IMR-90 (cell line): ENCODE data around the gene IL4R. TPM values are rescaled to one million over a fixed set of nuclear protein-coding genes. Genes with fewer than 3 reads are reported as not detected.

Experiments
- ATAC-seq: fragments of 200-7000 bp; cut with Tn5 transposase; 2 replicates; pipeline ENCODE4 v1.9.1; 2020; ENCODE audit warnings: low read depth, mild to moderate bottlenecking, moderate library complexity
- BruUV-seq: library from RNA; stranded (reverse); fragments of 400-500 nt; replicated peaks from 2 replicates; lab custom pipeline; 2021; lab: Mats Ljungman, UMichigan
- CTCF ChIA-PET: fragments of 300-600 bp; formaldehyde crosslinking; extraction: SDS; loops from one replicate; lab custom pipeline; 2021; ENCODE audit warnings: antibody characterized with exemption; lab: Yijun Ruan, JAX
- POLR2A ChIA-PET: fragments of 300-600 bp; sonication (Branson Sonifier 250); formaldehyde crosslinking; loops from one replicate; lab custom pipeline; 2022; ENCODE audit warnings: antibody characterized with exemption; ENCODE audit not compliant: unreplicated experiment; lab: Charles Lee
- DNase-seq: peaks from one replicate; pipeline ENCODE4 v3.0.0; 2013
- H2AFZ ChIP-seq: replicated peaks from 2 replicates; pipeline ENCODE3; 2013; ENCODE audit warnings: low read length, mild to moderate bottlenecking; ENCODE audit not compliant: poor library complexity
- H2AK5ac ChIP-seq: 2 replicates; pipeline ENCODE4 v1.6.1; 2013; ENCODE audit warnings: low read depth, low read length, inconsistent platforms
- H2AK9ac ChIP-seq: replicated peaks from 2 replicates; pipeline ENCODE3; 2013; ENCODE audit warnings: mild to moderate bottlenecking, low read depth, low read length, moderate library complexity; ENCODE audit not compliant: poor library complexity
- H2BK120ac ChIP-seq: 2 replicates; pipeline ENCODE4 v1.6.1; 2013; ENCODE audit warnings: low read depth, low read length, inconsistent platforms
- H2BK15ac ChIP-seq: 3 replicates; pipeline ENCODE4 v1.6.1; 2013; ENCODE audit warnings: low read depth, low read length, inconsistent platforms
- H2BK20ac ChIP-seq: 2 replicates; pipeline ENCODE4 v1.6.1; 2013; ENCODE audit warnings: low read depth, mild to moderate bottlenecking, inconsistent platforms, low read length, moderate library complexity
- H2BK5ac ChIP-seq: 2 replicates; pipeline ENCODE4 v1.6.1; 2013; ENCODE audit warnings: mild to moderate bottlenecking, low read depth, low read length, inconsistent platforms; ENCODE audit not compliant: poor library complexity, severe bottlenecking
- H3K14ac ChIP-seq: replicated peaks from 2 replicates; pipeline ENCODE4 v1.6.1; 2013; ENCODE audit warnings: low read depth, low read length, inconsistent platforms
- H3K18ac ChIP-seq: 2 replicates; pipeline ENCODE4 v1.6.1; 2013; ENCODE audit warnings: low read depth, low read length, control low read depth
- H3K23ac ChIP-seq: 2 replicates; pipeline ENCODE4 v1.6.1; 2013; ENCODE audit warnings: low read depth, low read length, inconsistent platforms
- H3K27ac ChIP-seq: 2 replicates; pipeline ENCODE4 v1.5.1; 2013; ENCODE audit warnings: mild to moderate bottlenecking, control low read depth, low read length; ENCODE audit not compliant: insufficient read depth
- H3K27me3 ChIP-seq: 2 replicates; pipeline ENCODE4 v1.6.1; 2013; ENCODE audit warnings: low read length; ENCODE audit not compliant: control insufficient read depth, insufficient read depth
- H3K36me3 ChIP-seq: 2 replicates; pipeline ENCODE4 v1.6.1; 2013; ENCODE audit warnings: low read length, mixed read lengths; ENCODE audit not compliant: control insufficient read depth, insufficient read depth
- H3K4ac ChIP-seq: 2 replicates; pipeline ENCODE4 v1.6.1; 2013; ENCODE audit warnings: low read depth, low read length, inconsistent platforms
- H3K4me1 ChIP-seq: 2 replicates; pipeline ENCODE4 v1.6.1; 2013; ENCODE audit warnings: low read length, mixed read lengths; ENCODE audit not compliant: control insufficient read depth, insufficient read depth
- H3K4me2 ChIP-seq: 2 replicates; pipeline ENCODE4 v1.6.1; 2013; ENCODE audit warnings: low read depth, mild to moderate bottlenecking, control low read depth, low read length, moderate library complexity
- H3K4me3 ChIP-seq: 2 replicates; pipeline ENCODE4 v1.5.1; 2013; ENCODE audit warnings: low read depth, mild to moderate bottlenecking, control low read depth, low read length, moderate library complexity; ENCODE audit not compliant: insufficient read depth
- H3K56ac ChIP-seq: 2 replicates; pipeline ENCODE4 v1.6.1; 2013; ENCODE audit warnings: low read length, inconsistent platforms; ENCODE audit not compliant: insufficient read depth; ENCODE audit errors: extremely low read depth
- H3K79me1 ChIP-seq, 2 experiments: 2 replicates each; pipeline ENCODE4 v1.6.1; 2013; ENCODE audit warnings: low read length in 2 of 2, inconsistent platforms in 1 of 2, low read depth in 1 of 2
- H3K9ac ChIP-seq: 2 replicates; pipeline ENCODE4 v1.6.1; 2013; ENCODE audit warnings: low read depth, low read length, control low read depth
- H3K9me1 ChIP-seq: 2 replicates; pipeline ENCODE4 v1.6.1; 2013; ENCODE audit warnings: low read length, inconsistent platforms; ENCODE audit not compliant: insufficient read depth
- H3K9me3 ChIP-seq: 2 replicates; pipeline ENCODE4 v1.6.1; 2013; ENCODE audit warnings: low read length; ENCODE audit not compliant: control insufficient read depth, insufficient read depth
- H4K20me1 ChIP-seq: 2 replicates; pipeline ENCODE4 v1.6.1; 2013; ENCODE audit warnings: low read length, inconsistent platforms; ENCODE audit not compliant: insufficient read depth
- H4K5ac ChIP-seq: 2 replicates; pipeline ENCODE4 v1.6.1; 2013; ENCODE audit warnings: mild to moderate bottlenecking, low read depth, low read length, control low read depth
- H4K8ac ChIP-seq, 2 experiments: 2 replicates each; pipeline ENCODE4 v1.6.1; 2013; ENCODE audit warnings: low read depth in 2 of 2, low read length in 2 of 2, control low read depth in 1 of 2, inconsistent platforms in 1 of 2
- H4K91ac ChIP-seq: 2 replicates; pipeline ENCODE4 v1.6.1; 2013; ENCODE audit warnings: low read depth, low read length, inconsistent platforms; ENCODE audit not compliant: insufficient read depth
- BHLHE40 ChIP-seq: fragments of 150-350 bp; IDR thresholded peaks from 2 replicates; pipeline ENCODE4 v1.6.1; 2016; ENCODE audit warnings: mild to moderate bottlenecking, low read depth, low read length
- CEBPB ChIP-seq: IDR thresholded peaks from 2 replicates; pipeline ENCODE4 v1.6.1; 2012; ENCODE audit warnings: low read depth, low read length, improper control_type of control experiment
- CHD1 ChIP-seq: IDR thresholded peaks from 2 replicates; pipeline ENCODE4 v1.6.1; 2012; ENCODE audit warnings: low read depth, low read length, improper control_type of control experiment
- ELK1 ChIP-seq: fragments of 150-350 bp; IDR thresholded peaks from 2 replicates; pipeline ENCODE4 v1.6.1; 2016; ENCODE audit warnings: low read depth, mild to moderate bottlenecking, low read length, moderate library complexity, borderline replicate concordance
- FOS ChIP-seq: fragments of 150-350 bp; IDR thresholded peaks from 2 replicates; pipeline ENCODE4 v1.6.1; 2016; ENCODE audit warnings: low read depth, low read length
- MAFK ChIP-seq: IDR thresholded peaks from 2 replicates; pipeline ENCODE4 v1.6.1; 2012; ENCODE audit warnings: low read depth, low read length, improper control_type of control experiment
- MAZ ChIP-seq: IDR thresholded peaks from 2 replicates; pipeline ENCODE4 v1.6.1; 2012; ENCODE audit warnings: low read depth, mild to moderate bottlenecking, low read length, improper control_type of control experiment, moderate library complexity, borderline replicate concordance
- MXI1 ChIP-seq: IDR thresholded peaks from 2 replicates; pipeline ENCODE4 v1.6.1; 2012; ENCODE audit warnings: low read depth, mild to moderate bottlenecking, low read length, moderate library complexity, borderline replicate concordance
- NFE2L2 ChIP-seq: fragments of 150-350 bp; IDR thresholded peaks from 2 replicates; pipeline ENCODE4 v1.6.1; 2016; ENCODE audit warnings: low read depth, mild to moderate bottlenecking, low read length
- POLR2A ChIP-seq: IDR thresholded peaks from 2 replicates; pipeline ENCODE4 v1.6.1; 2012; ENCODE audit warnings: mild to moderate bottlenecking, low read depth, low read length
- RAD21 ChIP-seq: IDR thresholded peaks from 2 replicates; pipeline ENCODE4 v1.6.1; 2012; ENCODE audit warnings: low read length, improper control_type of control experiment
- RCOR1 ChIP-seq: IDR thresholded peaks from 2 replicates; pipeline ENCODE4 v1.6.1; 2012; ENCODE audit warnings: mild to moderate bottlenecking, low read length, improper control_type of control experiment; ENCODE audit not compliant: insufficient replicate concordance
- RFX5 ChIP-seq: IDR thresholded peaks from 2 replicates; pipeline ENCODE4 v1.8.0; 2012; ENCODE audit warnings: low read depth, mild to moderate bottlenecking, low read length, moderate library complexity
- SMC3 ChIP-seq: fragments of 150-350 bp; IDR thresholded peaks from 2 replicates; pipeline ENCODE4 v1.6.1; 2016; ENCODE audit warnings: low read depth, mild to moderate bottlenecking, antibody characterized with exemption, low read length, moderate library complexity
- WGBS, 2 experiments: methylation state at CpG; one replicate each; pipeline versions ENCODE4 v1.1.5 to v1.1.7; 2013; ENCODE audit warnings: missing lambda C conversion rate in 2 of 2; ENCODE audit not compliant: insufficient read length in 1 of 2; ENCODE audit errors: extremely low coverage in 2 of 2; 5-methylcytosine and 5-hydroxymethylcytosine counted together
- dilution Hi-C: fragments of 300-500 bp; cut with HindIII; formaldehyde crosslinking; loops from one replicate; pipeline ENCODE4 v1.14.3; 2018; ENCODE audit warnings: low sequenced_read_pairs; ENCODE audit not compliant: unreplicated experiment
- in situ Hi-C: fragments of 300-500 bp; cut with MboI; formaldehyde crosslinking; loops from 3 replicates; pipeline ENCODE4 v1.14.3; 2019; ENCODE audit warnings: low sequenced_read_pairs, inconsistent platforms, mixed read lengths
- intact Hi-C: fragments of 100-400 bp; cut with micrococcal nuclease; formaldehyde crosslinking; loops from 2 replicates; pipeline ENCODE4 v1.10.0; 2022
- polyA plus RNA-seq, 3 experiments: library from polyadenylated mRNA; depleted of rRNA; stranded (reverse); fragments of >200 nt; gene quantifications; 2 replicates each; pipeline ENCODE4 v1.2.3, GENCODE V29; 2012; ENCODE audit warnings: low replicate concordance in 1 of 3
- total RNA-seq: library from RNA; depleted of rRNA; stranded (reverse); fragments of >200 nt; gene quantifications from 2 replicates; pipeline ENCODE4 v1.2.3, GENCODE V29; 2012
- TF ChIP-seq, protein P1 (sequence below): fragments of 150-350 bp; IDR thresholded peaks from 2 replicates; pipeline ENCODE4 v1.6.1; 2017; ENCODE audit warnings: mild to moderate bottlenecking, antibody characterized with exemption, low read length, low read depth
- TF ChIP-seq, protein P2 (sequence below): conservative IDR thresholded peaks from 2 replicates; pipeline ENCODE4 v1.5.1; 2012; ENCODE audit warnings: mild to moderate bottlenecking, low read depth, low read length, improper control_type of control experiment

Gene IL4R
- total and polyA plus RNA-seq, 2 of the 4 experiments (the other 2 are of a cell fraction) = 6.3 to 18.7 TPM

- intact Hi-C loops = no loop called here
- in situ Hi-C loops = no loop called here
- no TSS peak for BruUV-seq
- H2BK120ac ChIP-seq = no peak overlapping the region
- no peaks in the 10 kb centered on the region for H3K4me1 ChIP-seq
- no peaks in the 10 kb centered on the region for H3K27me3 ChIP-seq
- no CpG with 5 or more reads among the region's 3 CpGs for WGBS, 2 experiments
- no peaks in the 10 kb centered on the region for H3K79me1 ChIP-seq
- H3K9me3 ChIP-seq = no peaks in the 10 kb centered on the region
- no peak overlapping the region for H2BK15ac ChIP-seq
- no peaks in the 10 kb centered on the region for H3K36me3 ChIP-seq
- ChIA-PET CTCF (no interaction called here), POLR2A (no interaction called here)
- dilution Hi-C loops = no loop called here
- H3K9me1 ChIP-seq = no peaks in the 10 kb centered on the region
- no peak overlapping the region for H2BK20ac ChIP-seq
- H3K4me2 ChIP-seq = no peak overlapping the region
- ATAC-seq (no peak), DNase-seq (no peak)
- no peak overlapping the region for H2AK9ac ChIP-seq
- no peak overlapping the region for H3K9ac ChIP-seq
- no peaks in the 10 kb centered on the region for H4K20me1 ChIP-seq
- no peak overlapping the region for H4K8ac ChIP-seq
- no peak overlapping the region for H3K4me3 ChIP-seq
- H2AFZ ChIP-seq = no peak overlapping the region
- no peak overlapping the region for H2BK5ac ChIP-seq
- no peak overlapping the region for H2AK5ac ChIP-seq
- TF ChIP-seq CEBPB (no peak), RAD21 (no peak), POLR2A (no peak), ELK1 (no peak), SMC3 (no peak), CHD1 (no peak), MAFK (no peak), RFX5 (no peak), RCOR1 (no peak), MXI1 (no peak), MAZ (no peak), FOS (no peak), NFE2L2 (no peak), BHLHE40 (no peak)
- TF ChIP-seq, protein P1, sequence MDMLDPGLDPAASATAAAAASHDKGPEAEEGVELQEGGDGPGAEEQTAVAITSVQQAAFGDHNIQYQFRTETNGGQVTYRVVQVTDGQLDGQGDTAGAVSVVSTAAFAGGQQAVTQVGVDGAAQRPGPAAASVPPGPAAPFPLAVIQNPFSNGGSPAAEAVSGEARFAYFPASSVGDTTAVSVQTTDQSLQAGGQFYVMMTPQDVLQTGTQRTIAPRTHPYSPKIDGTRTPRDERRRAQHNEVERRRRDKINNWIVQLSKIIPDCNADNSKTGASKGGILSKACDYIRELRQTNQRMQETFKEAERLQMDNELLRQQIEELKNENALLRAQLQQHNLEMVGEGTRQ = no peak
- TF ChIP-seq, protein P2, sequence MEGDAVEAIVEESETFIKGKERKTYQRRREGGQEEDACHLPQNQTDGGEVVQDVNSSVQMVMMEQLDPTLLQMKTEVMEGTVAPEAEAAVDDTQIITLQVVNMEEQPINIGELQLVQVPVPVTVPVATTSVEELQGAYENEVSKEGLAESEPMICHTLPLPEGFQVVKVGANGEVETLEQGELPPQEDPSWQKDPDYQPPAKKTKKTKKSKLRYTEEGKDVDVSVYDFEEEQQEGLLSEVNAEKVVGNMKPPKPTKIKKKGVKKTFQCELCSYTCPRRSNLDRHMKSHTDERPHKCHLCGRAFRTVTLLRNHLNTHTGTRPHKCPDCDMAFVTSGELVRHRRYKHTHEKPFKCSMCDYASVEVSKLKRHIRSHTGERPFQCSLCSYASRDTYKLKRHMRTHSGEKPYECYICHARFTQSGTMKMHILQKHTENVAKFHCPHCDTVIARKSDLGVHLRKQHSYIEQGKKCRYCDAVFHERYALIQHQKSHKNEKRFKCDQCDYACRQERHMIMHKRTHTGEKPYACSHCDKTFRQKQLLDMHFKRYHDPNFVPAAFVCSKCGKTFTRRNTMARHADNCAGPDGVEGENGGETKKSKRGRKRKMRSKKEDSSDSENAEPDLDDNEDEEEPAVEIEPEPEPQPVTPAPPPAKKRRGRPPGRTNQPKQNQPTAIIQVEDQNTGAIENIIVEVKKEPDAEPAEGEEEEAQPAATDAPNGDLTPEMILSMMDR = no peak
- no peak overlapping the region for H4K5ac ChIP-seq
- H3K18ac ChIP-seq = no peak overlapping the region
- H4K91ac ChIP-seq = no peak overlapping the region
- no peak overlapping the region for H3K23ac ChIP-seq
- H3K14ac ChIP-seq = no peak overlapping the region
- no peak overlapping the region for H3K4ac ChIP-seq
- H3K56ac ChIP-seq = no peak overlapping the region
- no peak overlapping the region for H3K27ac ChIP-seq
Observed at GRCh38 chr16:27301236-27301861, 12.4 kb upstream of the IL4R start.
